Breast epithelium (tissue), 4 donors: ENCODE results near the gene TRAPPC6A. TPM values are rescaled to one million over a fixed set of nuclear protein-coding genes. Genes with fewer than 3 reads are reported as not detected.

Experiments
- DNase-seq, 2 donors: peaks; one replicate each; pipeline ENCODE4 v3.0.0-alpha.2; 2019; ENCODE audit warnings: low spot score in 2 of 2
- H3K27ac ChIP-seq, 2 donors: fragments of 200-600 bp; sonication (generic) in 1 of 2; one replicate each; pipeline ENCODE4 v1.5.1; 2016 to 2019; ENCODE audit warnings: mild to moderate bottlenecking in 1 of 2
- H3K27me3 ChIP-seq, 2 donors: fragments of 200-600 bp; sonication (generic) in 1 of 2; one replicate each; pipeline versions ENCODE4 v1.5.1 to v1.6.0; 2017 to 2019; ENCODE audit warnings: control low read depth in 1 of 2, mild to moderate bottlenecking in 1 of 2
- H3K36me3 ChIP-seq: fragments of 200-600 bp; one replicate; pipeline ENCODE4 v1.5.1; 2019
- H3K4me1 ChIP-seq, 2 donors: fragments of 200-600 bp; sonication (generic); one replicate each; pipeline ENCODE4 v1.5.1; 2016 to 2019; ENCODE audit warnings: control low read depth in 1 of 2
- H3K4me3 ChIP-seq, 3 donors: fragments of 200-600 bp; sonication (generic); 1 replicate in 2 of 3; 2 replicates in 1 of 3; pipeline ENCODE4 v1.5.1; 2016 to 2019; ENCODE audit warnings: mild to moderate bottlenecking in 3 of 3, moderate library complexity in 2 of 3
- H3K9me3 ChIP-seq, 2 donors: fragments of 200-600 bp; sonication (generic) in 1 of 2; one replicate each; pipeline ENCODE4 v1.5.1; 2016 to 2019; ENCODE audit warnings: control low read depth in 1 of 2
- POLR2A ChIP-seq: fragments of 450-650 bp; IDR thresholded peaks from one replicate; pipeline ENCODE4 v1.6.1; 2016; ENCODE audit warnings: antibody characterized with exemption, mild to moderate bottlenecking, moderate library complexity
- POLR2AphosphoS5 ChIP-seq, 3 donors: sonication (generic); formaldehyde crosslinking; IDR thresholded peaks; one replicate each; pipeline ENCODE4 v1.6.1; 2017; ENCODE audit warnings: antibody characterized with exemption in 3 of 3
- intact Hi-C: fragments of 100-400 bp; cut with DNase I; formaldehyde crosslinking; loops from one replicate; pipeline ENCODE4 v1.15.1; 2023; ENCODE audit warnings: low total_unique reads
- total RNA-seq, 3 donors: library from RNA; depleted of rRNA; stranded (reverse); fragments of >200 nt; gene quantifications; one replicate each; pipeline ENCODE4 v1.1.0, GENCODE V29; 2016
- TF ChIP-seq, protein P1 (sequence below), 3 donors: fragments of 450-650 bp; IDR thresholded peaks; one replicate each; pipeline ENCODE4 v1.5.1; 2016 to 2017; ENCODE audit warnings: antibody characterized with exemption in 3 of 3, mild to moderate bottlenecking in 3 of 3, moderate library complexity in 3 of 3

The TRAPPC6A gene
- total RNA-seq, 3 donors from 2014 or later, result 29.5 to 54.4 (median 34.7) TPM

- peaks cover 4 to 15% of the 10 kb centered on the region in 2 donors for H3K4me1 ChIP-seq
- no peak for TF ChIP-seq POLR2AphosphoS5 (IDR thresholded peaks at IDR 0.05)
- intact Hi-C loops, result loop anchor here (10.0 kb wide), 1 partner anchor 53 kb away; no protein-coding TSS in a partner anchor
- no peaks in the 10 kb centered on the region for H3K27me3 ChIP-seq
- no peaks in the 10 kb centered on the region for H3K9me3 ChIP-seq
- peak overlapping the region in 1 of 3 donors; percentile 24 for H3K4me3 ChIP-seq
- H3K27ac ChIP-seq, result peak overlapping the region; percentile 61 to 67
- peak in 1 of 2 donors; percentile 77 for DNase-seq
- no peaks in the 10 kb centered on the region for H3K36me3 ChIP-seq
These were observed 60.4 kb downstream of the TRAPPC6A start for GRCh38 chr19:45117671-45118070.

DNA sequence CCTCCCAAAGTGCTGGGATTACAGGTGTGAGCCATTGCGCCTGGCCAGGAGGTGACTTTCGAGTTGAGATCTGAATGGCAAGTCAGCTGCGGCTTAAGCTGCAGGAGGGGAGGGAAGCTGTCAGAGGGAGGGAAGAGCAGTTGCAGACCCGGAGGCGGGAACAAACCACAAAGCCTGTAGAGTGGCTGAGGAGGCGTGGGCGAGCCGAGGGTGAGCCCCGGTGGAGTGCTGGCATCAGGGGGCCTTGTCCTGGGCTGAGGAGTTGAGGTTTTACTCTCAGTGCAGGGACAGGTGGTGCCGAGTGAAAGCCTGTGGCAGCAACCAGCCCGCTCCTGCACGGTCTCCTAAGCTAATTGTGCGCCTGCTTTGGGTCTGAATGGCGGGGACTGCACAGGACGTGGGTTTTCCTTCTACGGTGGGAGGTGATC lies 60.9 kb downstream of the TRAPPC6A start:
- TF ChIP-seq, protein P1, sequence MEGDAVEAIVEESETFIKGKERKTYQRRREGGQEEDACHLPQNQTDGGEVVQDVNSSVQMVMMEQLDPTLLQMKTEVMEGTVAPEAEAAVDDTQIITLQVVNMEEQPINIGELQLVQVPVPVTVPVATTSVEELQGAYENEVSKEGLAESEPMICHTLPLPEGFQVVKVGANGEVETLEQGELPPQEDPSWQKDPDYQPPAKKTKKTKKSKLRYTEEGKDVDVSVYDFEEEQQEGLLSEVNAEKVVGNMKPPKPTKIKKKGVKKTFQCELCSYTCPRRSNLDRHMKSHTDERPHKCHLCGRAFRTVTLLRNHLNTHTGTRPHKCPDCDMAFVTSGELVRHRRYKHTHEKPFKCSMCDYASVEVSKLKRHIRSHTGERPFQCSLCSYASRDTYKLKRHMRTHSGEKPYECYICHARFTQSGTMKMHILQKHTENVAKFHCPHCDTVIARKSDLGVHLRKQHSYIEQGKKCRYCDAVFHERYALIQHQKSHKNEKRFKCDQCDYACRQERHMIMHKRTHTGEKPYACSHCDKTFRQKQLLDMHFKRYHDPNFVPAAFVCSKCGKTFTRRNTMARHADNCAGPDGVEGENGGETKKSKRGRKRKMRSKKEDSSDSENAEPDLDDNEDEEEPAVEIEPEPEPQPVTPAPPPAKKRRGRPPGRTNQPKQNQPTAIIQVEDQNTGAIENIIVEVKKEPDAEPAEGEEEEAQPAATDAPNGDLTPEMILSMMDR (IDR thresholded peaks at IDR 0.05), result no peak
- no peak for TF ChIP-seq POLR2A
- TF ChIP-seq POLR2AphosphoS5 (IDR thresholded peaks at IDR 0.05), result no peak
- Histone ChIP-seq H3K27ac (peak overlapping the region; percentile 61 to 67), H3K9me3 (no peaks in the 10 kb centered on the region), H3K4me3 (peak overlapping the region in 1 of 3 donors; percentile 24), H3K27me3 (no peaks in the 10 kb centered on the region), H3K36me3 (no peaks in the 10 kb centered on the region), H3K4me1 (peaks cover 4 to 15% of the 10 kb centered on the region in 2 donors)
- intact Hi-C loops, result loop anchor here (10.0 kb wide), 1 partner anchor 52 kb away; no protein-coding TSS in a partner anchor
- no peak for DNase-seq

- peaks cover 4 to 15% of the 10 kb centered on the region in 2 donors for H3K4me1 ChIP-seq
These were observed 62.0 kb downstream of the TRAPPC6A start for GRCh38 chr19:45115809-45116615.

GRCh38 chr19:45114116-45114515 lies 63.9 kb downstream of the TRAPPC6A start:
- peak overlapping the region in 1 of 2 donors; percentile 67 for H3K27ac ChIP-seq
- no peaks in the 10 kb centered on the region for H3K27me3 ChIP-seq
- H3K9me3 ChIP-seq, result no peaks in the 10 kb centered on the region
- peaks cover 4 to 15% of the 10 kb centered on the region in 2 donors for H3K4me1 ChIP-seq
- DNase-seq, result no peak
- no peak overlapping the region for H3K4me3 ChIP-seq
- H3K36me3 ChIP-seq, result no peaks in the 10 kb centered on the region
- TF ChIP-seq POLR2A (no peak), POLR2AphosphoS5 (IDR thresholded peaks at IDR 0.05) (no peak)
- TF ChIP-seq, protein P1 (IDR thresholded peaks at IDR 0.05), result no peak
- intact Hi-C loops, result loop anchor here (10.0 kb wide), 1 partner anchor 49 kb away; no protein-coding TSS in a partner anchor

More at GRCh38 chr19:45115809-45116615, 62.0 kb downstream of the TRAPPC6A start:
- Histone ChIP-seq H3K4me3 (no peak overlapping the region), H3K9me3 (no peaks in the 10 kb centered on the region), H3K36me3 (no peaks in the 10 kb centered on the region), H3K27ac (peak overlapping the region in 1 of 2 donors; percentile 71), H3K27me3 (no peaks in the 10 kb centered on the region)
- no peak for DNase-seq
- intact Hi-C loops, result loop anchor here (10.0 kb wide), 1 partner anchor 51 kb away; no protein-coding TSS in a partner anchor
- TF ChIP-seq, protein P1 (IDR thresholded peaks at IDR 0.05), result no peak
- no peak for TF ChIP-seq POLR2A
- TF ChIP-seq POLR2AphosphoS5 (IDR thresholded peaks at IDR 0.05), result no peak

DNA sequence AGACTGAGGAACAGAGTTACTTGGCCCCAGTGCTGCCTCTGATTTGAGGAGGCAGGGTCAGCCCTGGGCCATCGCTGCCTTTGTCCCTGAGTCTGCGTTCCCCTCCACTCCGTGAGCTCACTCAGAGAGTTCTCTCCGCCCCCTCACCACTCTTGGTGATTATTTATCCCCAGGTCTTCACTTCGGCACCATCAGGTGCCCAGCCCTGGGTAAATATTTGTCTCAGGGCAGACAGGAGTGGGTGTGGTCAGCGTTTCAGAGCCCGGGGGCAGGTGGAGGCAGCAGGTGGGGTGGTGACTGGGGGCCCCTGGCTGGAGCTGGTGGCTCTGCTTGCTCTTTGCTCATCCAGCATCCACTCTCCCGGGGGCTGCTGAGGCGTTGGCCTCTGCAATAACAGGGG lies 64.4 kb downstream of the TRAPPC6A start:
- peak overlapping the region; percentile 4 to 67 for H3K27ac ChIP-seq
- no peak overlapping the region for H3K4me3 ChIP-seq
- H3K9me3 ChIP-seq, result no peaks in the 10 kb centered on the region
- H3K27me3 ChIP-seq, result no peaks in the 10 kb centered on the region
- H3K36me3 ChIP-seq, result no peaks in the 10 kb centered on the region
- DNase-seq, result peak in 1 of 2 donors; percentile 83
- peaks cover 4 to 15% of the 10 kb centered on the region in 2 donors for H3K4me1 ChIP-seq
- intact Hi-C loops, result loop anchor here (10.0 kb wide), 1 partner anchor 49 kb away; no protein-coding TSS in a partner anchor
- TF ChIP-seq POLR2AphosphoS5 (IDR thresholded peaks at IDR 0.05), result no peak
- no peak for TF ChIP-seq POLR2A
- TF ChIP-seq, protein P1 (IDR thresholded peaks at IDR 0.05), result no peak

Other genes with a start within 250 kb of the TRAPPC6A start
- gene APOC4, start 236.0 kb downstream of the TRAPPC6A start, total RNA-seq, result not detected
- gene APOC2, start 232.2 kb downstream of the TRAPPC6A start, total RNA-seq, result 10 to 100 TPM in 1 of 3 donors, under 1 TPM in 1, not detected in 1; 0.48 to 10.7 TPM
- gene CLPTM1, start 222.9 kb downstream of the TRAPPC6A start, total RNA-seq, result 10 to 100 TPM; 42.0 to 70.5 (median 60.2) TPM
- 10 to 100 TPM in 1 of 3 donors, 1 to 10 TPM in 2; 5.8 to 12.5 (median 8.2) TPM for gene RELB, start 176.8 kb downstream of the TRAPPC6A start, total RNA-seq
- gene CLASRP, start 139.2 kb downstream of the TRAPPC6A start, total RNA-seq, result 10 to 100 TPM; 49.9 to 80.3 (median 57.0) TPM
- gene ZNF296, start 101.8 kb downstream of the TRAPPC6A start, total RNA-seq, result 1 to 10 TPM in 2 of 3 donors, under 1 TPM in 1; 0.98 to 1.9 (median 1.3) TPM
- 10 to 100 TPM; 21.3 to 35.1 (median 22.1) TPM for gene GEMIN7, start 99.0 kb downstream of the TRAPPC6A start, total RNA-seq
- 10 to 100 TPM; 18.6 to 50.8 (median 33.8) TPM for gene PPP1R37, start 85.1 kb downstream of the TRAPPC6A start, total RNA-seq
- 1 to 10 TPM in 2 of 3 donors, under 1 TPM in 1; 0.16 to 1.3 (median 1.0) TPM for gene NKPD1, start 17.3 kb downstream of the TRAPPC6A start, total RNA-seq
- gene BLOC1S3, start 547 bp upstream of the TRAPPC6A start, total RNA-seq, result 10 to 100 TPM; 10.2 to 13.0 (median 10.6) TPM
- gene EXOC3L2, start 67.2 kb upstream of the TRAPPC6A start, total RNA-seq, result 1 to 10 TPM in 1 of 3 donors, under 1 TPM in 2; 0.44 to 2.3 (median 0.64) TPM
- 10 to 100 TPM; 11.0 to 20.0 (median 19.2) TPM for gene MARK4, start 73.0 kb upstream of the TRAPPC6A start, total RNA-seq
- gene CKM, start 144.6 kb upstream of the TRAPPC6A start, total RNA-seq, result not detected
- 10 to 100 TPM in 1 of 3 donors, 1 to 10 TPM in 1, not detected in 1; 5.6 to 13.5 TPM for gene KLC3, start 162.5 kb upstream of the TRAPPC6A start, total RNA-seq
- gene ERCC2, start 192.3 kb upstream of the TRAPPC6A start, total RNA-seq, result 10 to 100 TPM in 1 of 3 donors, 1 to 10 TPM in 2; 6.4 to 11.5 (median 9.5) TPM
- gene PPP1R13L, start 226.8 kb upstream of the TRAPPC6A start, total RNA-seq, result 10 to 100 TPM in 2 of 3 donors, 1 to 10 TPM in 1; 3.4 to 45.1 (median 34.7) TPM
- gene POLR1G, start 228.4 kb upstream of the TRAPPC6A start, total RNA-seq, result 1 to 10 TPM; 2.6 to 6.9 (median 5.3) TPM
- gene ERCC1, start 245.7 kb upstream of the TRAPPC6A start, total RNA-seq, result 10 to 100 TPM; 89.9 to 96.7 (median 91.2) TPM